Cardiac muscle cell (in vitro differentiated cells and primary cell): ENCODE data around the gene PARD3. TPM values are rescaled to one million over a fixed set of nuclear protein-coding genes. Genes with fewer than 3 reads are reported as not detected.
"Not testable (repeated sequence)": the region's sequence is repeated elsewhere in the genome, so short reads cannot be mapped to it uniquely, and the experiment has no call there.

Experiments
- DNase-seq, 2 donors: peaks; one replicate each; pipeline versions ENCODE4 v3.0.0 to v3.0.0-alpha.2; 2010 to 2017; ENCODE audit warnings: low read depth in 1 of 2, low spot score in 1 of 2
- H3K27ac ChIP-seq: fragments of 200-600 bp; sonication (generic); 2 replicates; pipeline ENCODE4 v1.5.1; 2016
- H3K27me3 ChIP-seq: fragments of 200-600 bp; sonication (generic); 2 replicates; pipeline ENCODE4 v1.6.0; 2016; ENCODE audit warnings: control low read depth
- H3K36me3 ChIP-seq: fragments of 200-600 bp; sonication (generic); 2 replicates; pipeline ENCODE4 v1.5.1; 2016; ENCODE audit warnings: control low read depth
- H3K4me1 ChIP-seq: fragments of 200-600 bp; sonication (generic); 2 replicates; pipeline ENCODE4 v1.8.1; 2017; ENCODE audit warnings: low read depth, mild to moderate bottlenecking, mixed run types
- H3K4me3 ChIP-seq: fragments of 200-600 bp; sonication (generic); 2 replicates; pipeline ENCODE4 v1.5.1; 2016; ENCODE audit warnings: mild to moderate bottlenecking
- H3K9me3 ChIP-seq: fragments of 200-600 bp; sonication (generic); 2 replicates; pipeline ENCODE4 v1.5.1; 2017; ENCODE audit warnings: low read depth, mild to moderate bottlenecking, control low read depth
- polyA plus RNA-seq: library from polyadenylated mRNA; unstranded; fragments of >200 nt; fragmentation: Nextera tagmentation; extraction: Ambion mirVana; gene quantifications from 2 replicates; pipeline ENCODE4 v1.2.1, GENCODE V29; 2016
- total RNA-seq: library from RNA; depleted of rRNA; stranded (reverse); fragments of >200 nt; gene quantifications from 2 replicates; pipeline ENCODE4 v1.2.3, GENCODE V29; 2016
- TF ChIP-seq, protein P1 (sequence below): IDR thresholded peaks from 2 replicates; pipeline ENCODE4 v1.5.1; 2012; ENCODE audit warnings: low read depth, mild to moderate bottlenecking, low read length

Gene PARD3
- total and polyA plus RNA-seq, 2 experiments from 2014 or later = 36.5 to 64.8 TPM

DNA sequence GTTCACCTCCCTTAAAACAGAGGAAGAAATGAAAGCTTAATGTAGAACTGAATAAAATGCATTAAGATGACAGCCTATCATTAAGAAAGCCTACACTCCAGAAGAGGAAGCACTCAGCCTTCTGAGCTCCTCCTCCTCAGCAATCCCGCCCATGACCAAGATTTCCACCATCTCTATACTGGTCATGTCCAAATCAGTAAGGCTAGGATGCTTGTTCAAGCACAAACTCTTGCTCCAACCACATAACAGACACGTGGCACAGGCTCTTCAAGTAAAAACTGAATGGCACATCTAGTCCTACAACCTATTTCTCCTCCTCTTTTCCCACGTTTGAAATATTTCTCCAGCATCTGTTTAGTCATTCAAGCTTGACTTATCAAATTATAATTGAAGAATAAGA, 454.1 kb downstream of the PARD3 start:
- TF ChIP-seq, protein P1, sequence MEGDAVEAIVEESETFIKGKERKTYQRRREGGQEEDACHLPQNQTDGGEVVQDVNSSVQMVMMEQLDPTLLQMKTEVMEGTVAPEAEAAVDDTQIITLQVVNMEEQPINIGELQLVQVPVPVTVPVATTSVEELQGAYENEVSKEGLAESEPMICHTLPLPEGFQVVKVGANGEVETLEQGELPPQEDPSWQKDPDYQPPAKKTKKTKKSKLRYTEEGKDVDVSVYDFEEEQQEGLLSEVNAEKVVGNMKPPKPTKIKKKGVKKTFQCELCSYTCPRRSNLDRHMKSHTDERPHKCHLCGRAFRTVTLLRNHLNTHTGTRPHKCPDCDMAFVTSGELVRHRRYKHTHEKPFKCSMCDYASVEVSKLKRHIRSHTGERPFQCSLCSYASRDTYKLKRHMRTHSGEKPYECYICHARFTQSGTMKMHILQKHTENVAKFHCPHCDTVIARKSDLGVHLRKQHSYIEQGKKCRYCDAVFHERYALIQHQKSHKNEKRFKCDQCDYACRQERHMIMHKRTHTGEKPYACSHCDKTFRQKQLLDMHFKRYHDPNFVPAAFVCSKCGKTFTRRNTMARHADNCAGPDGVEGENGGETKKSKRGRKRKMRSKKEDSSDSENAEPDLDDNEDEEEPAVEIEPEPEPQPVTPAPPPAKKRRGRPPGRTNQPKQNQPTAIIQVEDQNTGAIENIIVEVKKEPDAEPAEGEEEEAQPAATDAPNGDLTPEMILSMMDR = no peak
- Histone ChIP-seq H3K9me3 (no peaks in the 10 kb centered on the region), H3K4me3 (no peak overlapping the region), H3K27me3 (no peaks in the 10 kb centered on the region), H3K4me1 (no peaks in the 10 kb centered on the region), H3K27ac (no peak overlapping the region), H3K36me3 (peaks cover 6% of the 10 kb centered on the region)
- DNase-seq = no peak

DNA sequence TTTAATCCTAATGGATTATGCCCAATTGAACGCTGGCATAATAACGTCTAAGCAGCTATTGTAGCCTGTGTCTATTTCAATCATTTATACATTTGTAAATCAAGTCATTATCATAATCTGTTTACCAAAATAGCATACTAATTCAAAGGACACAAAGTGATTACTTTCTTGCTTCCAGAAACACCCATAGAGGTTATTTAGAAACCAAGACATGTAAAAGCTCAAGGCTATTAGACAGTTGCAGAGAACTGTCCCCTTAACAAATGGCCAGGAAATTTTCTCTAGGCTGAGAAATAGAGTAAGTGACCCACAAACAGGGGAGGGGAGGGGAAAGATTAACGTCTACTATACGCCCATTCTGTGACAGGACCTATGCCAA, 455.7 kb downstream of the PARD3 start:
- H3K27me3 ChIP-seq = no peaks in the 10 kb centered on the region
- DNase-seq = no peak
- H3K36me3 ChIP-seq = peaks cover 6% of the 10 kb centered on the region
- H3K9me3 ChIP-seq = no peaks in the 10 kb centered on the region
- TF ChIP-seq, protein P1 = no peak
- no peak overlapping the region for H3K27ac ChIP-seq
- H3K4me1 ChIP-seq = no peaks in the 10 kb centered on the region
- no peak overlapping the region for H3K4me3 ChIP-seq

DNA sequence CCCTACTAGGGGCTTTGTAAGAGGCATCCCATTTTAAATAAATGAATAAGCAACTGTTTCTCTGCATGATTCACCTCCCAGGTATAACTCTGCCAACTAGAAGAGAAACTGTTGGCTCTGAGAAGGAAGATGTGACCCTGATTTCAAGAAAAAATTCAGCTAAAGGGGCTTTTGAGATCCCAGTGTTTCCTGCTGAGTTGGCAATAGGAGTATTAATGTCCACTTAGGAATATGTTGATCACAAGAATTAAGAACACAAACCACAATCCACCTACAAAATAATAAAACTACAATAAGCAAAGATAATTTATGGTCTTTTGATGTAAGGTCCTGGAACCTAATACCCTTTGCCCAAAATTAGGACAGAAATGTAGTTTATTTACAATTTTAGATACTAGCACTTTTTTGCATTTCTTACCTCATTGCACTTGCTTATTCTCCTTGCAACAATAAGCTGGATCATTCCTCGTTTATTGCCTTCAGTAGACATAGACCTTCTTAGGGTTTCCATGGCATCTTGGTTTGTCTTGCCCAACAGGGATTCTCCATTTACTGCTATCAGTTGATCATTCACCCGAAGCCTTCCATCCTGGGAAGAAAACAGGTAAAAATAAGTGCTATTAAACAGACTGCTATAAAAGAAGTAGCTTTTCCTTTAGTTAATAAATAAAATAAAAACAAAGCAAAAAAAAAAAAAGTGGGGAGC, 456.2 kb downstream of the PARD3 start:
- H3K36me3 ChIP-seq = peaks cover 6% of the 10 kb centered on the region

DNA sequence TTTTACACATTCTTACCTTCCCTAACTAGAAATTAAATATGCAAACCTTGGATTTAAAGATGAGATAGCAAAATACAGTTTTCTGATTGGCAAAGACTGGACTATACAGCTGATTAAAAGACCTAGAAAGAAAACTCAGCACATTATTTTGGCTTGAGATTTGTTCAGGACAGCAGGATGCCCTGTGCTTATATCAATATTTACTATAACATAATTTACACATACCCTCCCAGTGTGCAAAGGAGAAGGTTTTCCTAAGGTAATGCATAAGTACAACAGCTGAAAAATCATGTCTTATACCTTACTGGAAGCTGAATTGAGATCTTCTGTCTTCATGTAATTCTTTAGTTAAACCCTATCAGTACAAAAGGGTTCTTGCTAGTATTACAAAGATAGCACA, 458.6 kb downstream of the PARD3 start:
- no peaks in the 10 kb centered on the region for H3K27me3 ChIP-seq
- no peak overlapping the region for H3K27ac ChIP-seq
- H3K36me3 ChIP-seq = peaks cover 6% of the 10 kb centered on the region
- no peak overlapping the region for H3K4me3 ChIP-seq
- no peak for DNase-seq
- TF ChIP-seq, protein P1 = no peak
- no peaks in the 10 kb centered on the region for H3K9me3 ChIP-seq
- no peaks in the 10 kb centered on the region for H3K4me1 ChIP-seq

More for the DNA sequence above, 456.2 kb downstream of the PARD3 start:
- H3K27ac ChIP-seq = no peak overlapping the region
- H3K4me3 ChIP-seq = no peak overlapping the region
- H3K27me3 ChIP-seq = no peaks in the 10 kb centered on the region
- no peaks in the 10 kb centered on the region for H3K9me3 ChIP-seq
- no peak for DNase-seq
- TF ChIP-seq, protein P1 = no peak
- H3K4me1 ChIP-seq = no peaks in the 10 kb centered on the region

DNA sequence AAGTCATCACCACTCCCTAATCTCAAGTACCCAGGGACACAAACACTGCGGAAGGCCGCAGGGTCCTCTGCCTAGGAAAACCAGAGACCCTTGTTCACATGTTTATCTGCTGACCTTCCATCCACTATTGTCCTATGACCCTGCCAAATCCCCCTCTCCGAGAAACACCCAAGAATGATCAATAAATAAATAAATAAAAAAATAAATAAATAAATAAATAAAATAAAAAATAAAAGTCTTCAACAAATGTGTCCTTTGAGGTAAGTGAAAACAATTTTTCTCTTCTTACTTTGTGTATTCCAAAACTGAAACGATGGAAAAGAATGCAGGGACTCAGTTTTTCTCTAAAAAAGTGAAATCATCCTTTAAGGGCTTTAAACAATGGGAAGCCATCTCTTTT, 461.6 kb downstream of the PARD3 start:
- not testable (repeated sequence) for H3K36me3 ChIP-seq, H3K4me1 ChIP-seq, DNase-seq, H3K9me3 ChIP-seq, H3K27me3 ChIP-seq, H3K27ac ChIP-seq, H3K4me3 ChIP-seq

DNA sequence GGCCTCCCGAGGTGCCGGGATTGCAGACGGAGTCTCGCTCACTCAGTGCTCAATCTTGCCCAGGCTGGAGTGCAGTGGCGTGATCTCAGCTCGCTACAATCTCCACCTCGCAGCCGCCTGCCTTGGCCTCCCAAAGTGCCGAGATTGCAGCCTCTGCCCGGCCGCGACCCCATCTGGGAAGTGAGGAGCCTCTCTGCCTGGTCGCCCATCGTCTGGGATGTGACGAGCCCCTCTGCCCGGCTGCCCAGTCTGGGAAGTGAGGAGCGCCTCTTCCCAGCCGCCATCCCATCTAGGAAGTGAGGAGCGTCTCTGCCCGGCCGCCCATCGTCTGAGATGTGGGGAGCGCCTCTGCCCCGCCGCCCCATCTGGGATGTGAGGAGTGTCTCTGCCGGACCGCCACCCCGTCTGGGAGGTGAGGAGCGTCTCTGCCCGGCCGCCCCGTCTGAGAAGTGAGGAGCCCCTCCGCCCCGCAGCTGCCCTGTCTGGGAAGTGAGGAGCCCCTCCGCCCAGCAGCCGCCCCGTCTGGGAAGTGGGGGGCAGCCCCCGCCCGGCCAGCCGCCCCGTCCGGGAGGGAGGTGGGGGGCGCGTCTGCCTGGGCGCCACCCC, 462.4 kb downstream of the PARD3 start:
- H3K27me3 ChIP-seq, H3K4me3 ChIP-seq, H3K4me1 ChIP-seq, H3K36me3 ChIP-seq, H3K27ac ChIP-seq, H3K9me3 ChIP-seq, DNase-seq: not testable (repeated sequence)
